GM18526 (cell line): ENCODE data around the gene PRSS16.

Experiments used
- POLR2A ChIP-seq: IDR thresholded peaks from 3 replicates; pipeline ENCODE4 v1.6.1; 2011; ENCODE audit not compliant: insufficient read length; ENCODE audit errors: extremely low read depth

PRSS16 gene

DNA sequence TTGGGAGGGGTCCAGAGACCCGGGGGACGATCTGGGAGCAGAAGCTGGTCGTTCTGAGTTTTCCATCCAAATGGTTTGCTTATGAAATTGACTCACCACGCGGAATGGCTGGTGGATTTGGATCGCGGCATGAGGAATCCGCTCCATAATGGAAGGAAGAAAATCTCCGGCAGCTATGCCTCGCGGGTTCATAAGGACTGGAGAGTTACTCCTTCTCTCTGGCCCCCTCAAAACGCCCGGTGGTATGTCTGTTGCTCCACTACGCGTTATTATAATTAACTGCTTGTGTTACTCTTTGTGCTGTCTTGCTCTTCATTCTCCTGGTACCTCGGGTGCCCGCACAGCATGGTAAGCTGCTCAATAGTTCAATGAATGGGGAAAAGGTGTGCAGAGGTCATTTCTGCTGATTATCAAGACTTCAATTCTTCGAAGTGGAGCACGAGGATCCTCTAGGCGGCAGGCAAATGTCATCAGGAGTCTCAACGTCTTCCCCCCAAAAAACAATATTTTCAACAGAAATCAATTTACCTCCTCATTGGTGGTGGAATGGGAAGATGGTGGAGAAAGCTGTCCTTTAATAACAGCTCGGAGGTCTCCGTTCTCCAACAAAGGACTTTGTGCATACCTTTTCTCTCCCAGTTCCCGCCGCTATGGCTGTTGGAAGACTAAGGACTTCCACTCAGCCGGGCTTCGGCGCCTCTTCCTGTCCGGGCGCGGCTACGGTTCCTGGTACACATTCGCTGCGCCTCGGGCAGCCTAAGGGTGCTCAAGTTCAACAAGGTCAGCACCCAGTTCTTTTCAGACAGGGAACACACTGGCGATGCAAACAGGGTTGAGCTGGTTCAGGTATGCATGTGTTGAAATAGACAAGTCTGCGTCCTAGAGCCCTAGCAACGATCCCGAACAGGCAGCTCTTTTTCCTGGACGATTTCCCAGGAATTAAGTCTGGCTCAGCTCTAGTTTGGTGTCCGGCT is 9.2 kb upstream of the PRSS16 start:
- no peak for TF ChIP-seq POLR2A

DNA sequence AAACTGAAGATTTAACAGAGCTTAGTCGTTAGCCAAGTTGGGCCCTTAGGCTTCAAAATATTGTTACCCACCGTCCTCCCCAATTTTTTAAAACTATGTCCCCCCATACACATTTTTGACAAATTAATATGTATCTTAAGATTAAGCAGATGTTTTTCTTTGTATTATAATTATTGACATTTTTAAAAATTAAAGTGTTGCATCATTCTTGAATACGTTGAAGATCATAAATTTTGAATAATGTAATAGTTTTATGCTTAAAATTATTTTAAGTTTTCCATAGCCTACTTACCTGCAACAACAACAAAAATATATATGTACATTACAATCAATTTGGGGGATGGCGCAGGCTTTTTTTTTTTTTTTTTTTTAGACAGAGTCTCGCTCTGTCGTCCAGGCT is 8.2 kb upstream of the PRSS16 start:
- TF ChIP-seq POLR2A = no peak

DNA sequence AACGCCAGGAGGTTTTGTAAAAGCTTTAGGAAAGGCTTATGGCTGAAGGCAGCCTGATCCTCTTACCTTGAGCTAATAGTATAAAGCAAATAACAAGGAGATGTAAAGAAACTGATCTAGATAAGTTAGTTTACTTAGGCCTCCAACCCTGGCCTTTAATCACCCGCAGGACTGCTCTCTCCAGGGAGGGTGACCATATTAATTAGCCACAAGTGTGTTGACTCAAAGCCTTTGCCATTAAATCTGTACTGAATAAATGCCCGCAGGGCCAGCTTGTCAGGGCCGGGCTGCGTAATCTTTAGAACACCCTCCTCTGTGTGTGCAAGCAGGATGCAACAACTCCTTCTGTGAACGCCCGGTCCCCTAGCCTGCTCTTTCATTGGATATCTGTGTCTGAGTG is 6.1 kb upstream of the PRSS16 start:
- TF ChIP-seq POLR2A = no peak

- no peak for TF ChIP-seq POLR2A
These were observed 4.8 kb upstream of the PRSS16 start for GRCh38 chr6:27242589-27243265.

DNA sequence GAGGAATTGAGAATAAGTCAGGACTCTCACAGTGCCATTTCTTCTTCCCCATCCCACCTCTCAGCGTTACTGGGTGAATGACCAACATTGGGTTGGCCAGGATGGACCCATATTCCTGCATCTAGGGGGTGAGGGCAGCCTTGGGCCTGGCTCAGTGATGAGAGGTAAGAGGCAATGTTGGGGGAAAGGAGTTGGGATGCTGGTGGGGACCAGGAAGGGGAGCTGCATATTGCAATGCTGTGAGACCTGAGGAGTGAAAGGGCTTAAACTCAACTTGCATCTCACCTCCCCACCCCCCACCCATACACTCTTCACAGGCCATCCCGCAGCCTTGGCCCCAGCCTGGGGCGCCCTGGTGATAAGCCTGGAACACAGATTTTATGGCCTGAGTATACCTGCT is 1.3 kb downstream of the PRSS16 start:
- TF ChIP-seq POLR2A = no peak

DNA sequence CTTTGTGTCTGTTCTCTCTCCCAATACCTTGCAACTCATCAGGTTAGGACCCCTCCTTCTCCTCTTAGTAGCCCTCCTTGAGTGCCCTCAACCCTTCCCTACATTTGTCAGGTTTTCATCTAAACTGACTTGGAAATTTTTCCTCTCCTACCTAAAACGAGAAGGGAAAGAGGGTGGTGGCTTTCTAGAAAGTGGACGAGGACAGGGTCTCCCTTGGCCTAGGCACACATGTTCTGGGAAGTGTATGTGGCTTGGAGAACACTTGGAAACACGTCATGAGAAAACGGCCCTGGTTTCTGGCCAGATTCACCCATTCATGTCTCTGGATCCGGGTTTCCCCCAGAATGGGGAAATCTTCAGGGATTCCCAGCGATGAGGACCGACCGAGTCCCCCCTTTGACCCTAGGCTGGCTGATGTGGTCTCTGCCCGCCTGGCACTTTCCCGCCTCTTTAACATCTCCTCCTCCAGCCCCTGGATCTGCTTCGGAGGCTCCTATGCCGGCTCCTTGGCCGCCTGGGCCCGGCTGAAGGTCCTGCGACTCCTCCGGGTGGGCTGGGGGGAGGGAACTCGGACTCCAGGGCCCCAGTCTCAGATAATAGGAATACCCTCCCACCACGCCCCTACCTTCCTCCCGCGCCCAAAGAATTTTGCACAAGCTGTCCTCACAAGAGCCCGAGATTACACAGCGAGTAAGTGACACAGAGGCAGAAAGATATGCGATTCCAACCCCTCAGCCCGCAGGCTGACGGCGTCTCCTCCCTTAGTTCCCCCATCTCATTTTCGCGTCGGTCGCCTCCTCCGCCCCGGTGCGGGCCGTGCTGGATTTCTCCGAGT is 3.0 kb downstream of the PRSS16 start:
- no peak for TF ChIP-seq POLR2A

DNA sequence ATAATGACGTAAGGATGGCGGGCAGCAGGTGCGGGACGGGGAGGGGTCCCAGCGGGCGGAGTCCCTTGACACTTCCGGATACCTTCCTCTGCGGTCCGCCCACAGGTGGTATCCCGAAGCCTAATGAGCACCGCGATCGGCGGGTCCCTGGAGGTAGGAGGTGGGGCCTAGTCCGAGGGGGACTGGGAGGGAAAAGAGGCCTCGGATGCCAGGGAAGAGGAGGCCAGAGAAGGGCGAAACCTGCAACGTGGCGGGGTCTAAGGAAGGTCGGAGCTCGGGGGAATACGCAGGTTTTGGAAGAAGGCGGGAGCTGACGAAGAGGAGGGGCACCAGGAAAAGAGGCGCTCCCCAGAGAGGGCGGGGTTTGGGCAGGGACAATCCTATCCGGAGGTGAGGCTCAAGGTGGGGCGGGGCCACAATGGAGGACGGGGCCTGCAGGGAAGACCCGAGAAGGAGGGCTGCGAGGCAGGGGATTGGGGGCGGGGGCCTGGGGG is 3.7 kb downstream of the PRSS16 start:
- no peak for TF ChIP-seq POLR2A

DNA sequence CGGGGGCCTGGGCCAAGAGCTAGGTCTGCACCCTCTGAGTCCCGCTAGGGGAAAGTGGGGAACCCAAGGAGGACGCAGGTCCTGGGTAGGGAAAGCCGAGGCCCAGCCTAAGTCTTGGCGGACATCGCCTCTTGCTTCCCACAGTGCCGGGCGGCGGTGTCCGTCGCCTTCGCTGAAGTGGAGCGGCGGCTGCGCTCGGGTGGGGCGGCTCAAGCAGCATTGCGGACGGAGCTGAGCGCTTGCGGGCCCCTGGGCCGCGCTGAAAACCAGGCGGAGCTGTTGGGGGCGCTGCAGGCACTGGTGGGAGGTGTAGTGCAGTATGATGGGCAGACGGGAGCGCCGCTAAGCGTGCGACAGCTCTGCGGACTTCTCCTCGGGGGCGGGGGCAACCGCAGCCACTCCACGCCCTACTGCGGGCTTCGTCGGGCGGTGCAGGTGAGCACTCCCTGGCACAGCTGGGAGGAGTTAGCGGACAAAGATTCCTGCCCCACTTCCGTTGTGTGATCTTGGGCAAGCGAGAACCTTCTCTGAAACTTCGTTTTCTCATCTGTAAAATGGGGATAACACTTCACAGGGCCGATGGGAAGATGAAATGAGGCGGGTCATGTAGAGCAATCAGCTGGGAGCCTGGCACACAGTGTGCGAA is 4.2 kb downstream of the PRSS16 start:
- TF ChIP-seq POLR2A = no peak

GRCh38 chr6:27254566-27254965 is 7.1 kb downstream of the PRSS16 start:
- TF ChIP-seq POLR2A = no peak

GRCh38 chr6:27255866-27256265 is 8.4 kb downstream of the PRSS16 start:
- TF ChIP-seq POLR2A = no peak

DNA sequence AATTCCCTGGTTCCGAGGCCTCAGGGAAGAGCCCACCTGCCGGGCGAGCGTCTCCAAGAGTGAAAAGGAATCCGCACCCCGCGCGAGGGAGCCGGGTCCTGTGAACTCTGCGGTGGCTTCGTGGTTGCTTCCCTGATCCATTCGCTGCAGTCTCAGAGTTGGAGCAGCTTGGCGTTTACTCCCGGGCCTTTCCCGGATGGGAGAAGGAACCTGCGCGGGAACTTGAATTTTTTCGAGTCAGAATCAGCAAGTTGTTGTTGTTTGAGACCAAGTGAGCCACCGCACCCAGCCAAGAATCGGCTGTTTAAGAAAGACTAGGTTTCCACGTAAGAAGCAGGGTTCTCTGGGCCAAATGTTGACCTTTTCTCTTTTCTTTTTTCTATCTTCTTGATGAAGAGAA is 12.9 kb downstream of the PRSS16 start:
- no peak for TF ChIP-seq POLR2A

GRCh38 chr6:27260836-27261375 is 13.4 kb downstream of the PRSS16 start:
- no peak for TF ChIP-seq POLR2A

GRCh38 chr6:27263886-27264285 is 16.4 kb downstream of the PRSS16 start:
- TF ChIP-seq POLR2A = no peak

DNA sequence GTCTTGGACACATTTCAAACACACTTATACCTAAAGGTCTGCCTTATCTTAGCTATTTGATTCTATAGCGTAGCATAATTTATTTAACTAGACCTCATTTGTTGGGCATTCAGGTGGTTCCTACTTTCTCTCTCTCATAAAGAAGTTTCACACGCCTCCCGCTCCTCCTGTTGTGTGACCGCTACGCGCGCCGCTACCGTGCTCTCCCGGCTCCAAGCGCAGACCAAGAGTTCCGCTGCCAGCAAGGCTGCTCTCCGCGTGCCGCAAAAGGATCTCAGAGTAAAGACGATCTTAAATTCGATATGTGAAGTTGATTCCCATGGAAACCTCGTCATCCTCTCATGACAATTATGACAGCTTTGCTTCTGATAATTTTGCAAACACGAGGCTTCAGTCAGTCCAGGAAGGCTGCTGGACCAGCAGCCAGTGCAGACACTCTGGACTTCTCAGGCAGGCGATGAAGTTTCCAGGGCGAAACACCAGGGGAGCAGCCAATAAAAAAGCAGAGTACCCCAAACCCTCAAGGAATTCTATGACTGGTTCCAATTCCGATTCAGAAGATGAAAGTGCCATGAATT is 20.4 kb downstream of the PRSS16 start:
- no peak for TF ChIP-seq POLR2A
